Right lobe of liver (tissue), 6 donors: ENCODE results near the gene STON2. TPM values are rescaled to one million over a fixed set of nuclear protein-coding genes. Genes with fewer than 3 reads are reported as not detected.

Source experiments
- ATAC-seq, 4 donors: fragments of 200-7000 bp; cut with Tn5 transposase; one replicate each; pipeline ENCODE4 v1.9.1; 2020; ENCODE audit warnings: mild to moderate bottlenecking in 4 of 4, moderate library complexity in 4 of 4
- DNase-seq, 3 donors: peaks; one replicate each; pipeline ENCODE4 v3.0.0-alpha.2; 2020
- H3K27ac ChIP-seq, 3 donors: fragments of 200-600 bp; one replicate each; pipeline ENCODE4 v1.8.0; 2022
- H3K27me3 ChIP-seq, 2 donors: fragments of 200-600 bp; one replicate each; pipeline ENCODE4 v1.8.0; 2022
- H3K36me3 ChIP-seq, 4 donors: fragments of 200-600 bp; sonication (generic) in 1 of 4; one replicate each; pipeline versions ENCODE4 v1.5.1 to v1.8.0; 2017 to 2022; ENCODE audit warnings: control low read depth in 1 of 4
- H3K4me1 ChIP-seq, 4 donors: fragments of 200-600 bp; sonication (generic) in 1 of 4; one replicate each; pipeline versions ENCODE4 v1.5.1 to v1.8.0; 2017 to 2022; ENCODE audit warnings: control low read depth in 1 of 4
- H3K4me3 ChIP-seq, 3 donors: fragments of 200-600 bp; one replicate each; pipeline ENCODE4 v1.8.0; 2022
- H3K9me3 ChIP-seq, 4 donors: fragments of 200-600 bp; sonication (generic) in 1 of 4; one replicate each; pipeline versions ENCODE4 v1.5.1 to v1.8.0; 2017 to 2022; ENCODE audit warnings: control low read depth in 1 of 4
- POLR2A ChIP-seq: fragments of 450-650 bp; IDR thresholded peaks from one replicate; pipeline ENCODE4 v1.6.1; 2017; ENCODE audit warnings: antibody characterized with exemption, mild to moderate bottlenecking
- WGBS: methylation state at CpG from one replicate; pipeline ENCODE4 v1.1.6; 2018; ENCODE audit warnings: low coverage, low lambda C conversion rate; ENCODE audit not compliant: insufficient coverage; ENCODE audit errors: missing lambda C conversion rate; 5-methylcytosine and 5-hydroxymethylcytosine counted together
- intact Hi-C, 2 donors: fragments of 100-400 bp; cut with DNase I; formaldehyde crosslinking; loops; one replicate each; pipeline versions ENCODE4 v1.11.2 to v1.14.1; 2022
- total RNA-seq, 6 experiments: library from RNA; depleted of rRNA in 2 of 6; stranded (reverse); fragments of >200 nt in 2 of 6; fragmentation: NEBNext Ultra II Directional in 3 of 6; extraction: Animal tissue kit (Norgen Biotek cat#: 25700) in 3 of 6; gene quantifications; one replicate each; pipeline versions ENCODE4 v1.1.0 to v1.2.4, GENCODE V29; 2016 to 2023
- TF ChIP-seq, protein P1 (sequence below), 4 donors: fragments of 200-600 bp in 3 of 4; fragments of 450-650 bp in 1 of 4; IDR thresholded peaks; one replicate each; pipeline versions ENCODE4 v1.5.1 to v1.8.0; 2016 to 2022; ENCODE audit warnings: antibody characterized with exemption in 4 of 4, mild to moderate bottlenecking in 2 of 4
- donor health status: DM: no; HTN: yes; CAD: no.
- donor health status: DM: no; HTN: no; CAD: no.
- donor health status: DM: no; HTN: no; CAD: no.
- donor health status: DM: no; HTN: yes; CAD: no.
- donor health status: DM: no; HTN: yes; CAD: no.

STON2 gene
- total RNA-seq, 6 experiments from 2014 or later, result 4.9 to 23.7 (median 10.7) TPM

DNA sequence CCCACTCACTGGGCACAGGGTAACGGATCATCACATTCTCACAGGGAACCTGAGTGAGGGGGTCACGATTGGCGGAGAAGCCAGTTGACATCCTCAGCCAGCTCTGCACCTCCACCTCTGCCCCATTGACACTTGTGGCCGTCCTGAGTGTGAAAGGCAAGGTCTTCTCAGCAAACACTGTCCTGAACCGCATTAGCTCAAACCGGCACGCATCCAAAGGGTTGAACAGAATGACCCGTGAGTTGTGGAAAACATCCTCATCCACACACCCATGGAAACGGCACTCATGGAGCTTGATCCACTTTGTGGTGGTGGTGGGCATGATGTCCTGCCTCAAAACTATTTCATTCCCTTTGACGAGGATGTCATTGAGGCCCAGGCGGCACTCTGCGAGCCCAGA is 123.0 kb downstream of the STON2 start:
- no peaks in the 10 kb centered on the region for H3K36me3 ChIP-seq
- no peak for DNase-seq
- H3K27me3 ChIP-seq, result no peaks in the 10 kb centered on the region
- H3K27ac ChIP-seq, result no peak overlapping the region
- 85% methylated on average over 5 of the region's 12 CpGs for WGBS
- H3K4me1 ChIP-seq, result peaks cover 0 to 2% (median 0%) of the 10 kb centered on the region in 4 donors
- H3K4me3 ChIP-seq, result no peak overlapping the region
- TF ChIP-seq, protein P1, sequence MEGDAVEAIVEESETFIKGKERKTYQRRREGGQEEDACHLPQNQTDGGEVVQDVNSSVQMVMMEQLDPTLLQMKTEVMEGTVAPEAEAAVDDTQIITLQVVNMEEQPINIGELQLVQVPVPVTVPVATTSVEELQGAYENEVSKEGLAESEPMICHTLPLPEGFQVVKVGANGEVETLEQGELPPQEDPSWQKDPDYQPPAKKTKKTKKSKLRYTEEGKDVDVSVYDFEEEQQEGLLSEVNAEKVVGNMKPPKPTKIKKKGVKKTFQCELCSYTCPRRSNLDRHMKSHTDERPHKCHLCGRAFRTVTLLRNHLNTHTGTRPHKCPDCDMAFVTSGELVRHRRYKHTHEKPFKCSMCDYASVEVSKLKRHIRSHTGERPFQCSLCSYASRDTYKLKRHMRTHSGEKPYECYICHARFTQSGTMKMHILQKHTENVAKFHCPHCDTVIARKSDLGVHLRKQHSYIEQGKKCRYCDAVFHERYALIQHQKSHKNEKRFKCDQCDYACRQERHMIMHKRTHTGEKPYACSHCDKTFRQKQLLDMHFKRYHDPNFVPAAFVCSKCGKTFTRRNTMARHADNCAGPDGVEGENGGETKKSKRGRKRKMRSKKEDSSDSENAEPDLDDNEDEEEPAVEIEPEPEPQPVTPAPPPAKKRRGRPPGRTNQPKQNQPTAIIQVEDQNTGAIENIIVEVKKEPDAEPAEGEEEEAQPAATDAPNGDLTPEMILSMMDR (IDR thresholded peaks at IDR 0.05), result no peak
- TF ChIP-seq POLR2A, result no peak
- intact Hi-C loops, result no loop called here
- H3K9me3 ChIP-seq, result no peaks in the 10 kb centered on the region
- no peak for ATAC-seq

DNA sequence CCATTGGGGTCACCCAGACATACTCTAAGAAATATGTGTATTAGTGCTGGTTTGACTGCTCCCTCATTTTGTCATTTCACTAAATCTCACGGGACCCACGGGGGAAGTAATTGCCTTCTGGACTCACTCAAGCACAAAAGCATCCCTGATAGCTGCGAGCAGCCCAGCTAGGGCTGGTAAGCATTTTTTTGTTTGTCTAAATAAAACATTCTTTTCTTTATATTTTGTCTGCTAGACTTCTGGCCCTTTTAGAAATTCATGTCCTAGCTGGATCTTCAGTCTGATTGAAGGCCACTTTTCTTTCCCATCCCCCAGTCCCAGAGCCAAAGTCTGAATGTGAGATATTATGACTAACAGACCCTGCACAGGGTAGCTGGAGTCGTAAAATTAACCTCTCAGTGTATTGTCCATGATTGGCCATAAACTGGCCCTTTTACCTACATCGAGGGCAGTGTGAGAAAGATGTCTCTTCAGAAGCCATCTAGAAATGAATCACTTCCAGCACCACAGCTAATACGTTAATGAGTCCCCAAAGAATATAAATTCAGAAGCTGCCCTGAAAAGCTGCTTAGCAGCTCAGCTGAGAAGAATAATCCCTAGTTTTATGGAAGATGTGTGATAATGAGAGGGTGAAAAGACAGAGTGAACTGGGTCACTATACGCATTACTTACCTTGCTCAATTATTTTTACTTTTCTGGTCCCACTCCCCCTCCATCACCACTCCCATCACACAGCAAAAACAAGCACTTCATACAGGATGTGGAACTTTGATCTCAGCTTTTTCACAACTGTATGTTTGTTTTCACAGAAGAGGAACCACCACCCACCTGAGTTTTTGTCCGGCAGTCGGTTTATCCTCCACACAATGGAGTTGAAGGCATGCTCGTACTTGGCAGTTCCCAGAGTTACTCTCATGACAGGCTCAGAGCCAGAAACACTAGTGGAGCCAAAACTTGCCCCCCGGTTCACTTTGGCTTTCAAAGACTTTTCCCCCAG is 123.8 kb downstream of the STON2 start:
- Histone ChIP-seq H3K27me3 (no peaks in the 10 kb centered on the region), H3K9me3 (no peaks in the 10 kb centered on the region), H3K4me3 (no peak overlapping the region), H3K36me3 (no peaks in the 10 kb centered on the region), H3K27ac (no peak overlapping the region), H3K4me1 (peaks cover 0 to 3% (median 0%) of the 10 kb centered on the region in 4 donors)
- TF ChIP-seq, protein P1 (IDR thresholded peaks at IDR 0.05), result no peak
- TF ChIP-seq POLR2A, result no peak
- intact Hi-C loops, result no loop called here
- 75% methylated on average over 10 of the region's 11 CpGs for WGBS
- ATAC-seq, result no peak
- no peak for DNase-seq

DNA sequence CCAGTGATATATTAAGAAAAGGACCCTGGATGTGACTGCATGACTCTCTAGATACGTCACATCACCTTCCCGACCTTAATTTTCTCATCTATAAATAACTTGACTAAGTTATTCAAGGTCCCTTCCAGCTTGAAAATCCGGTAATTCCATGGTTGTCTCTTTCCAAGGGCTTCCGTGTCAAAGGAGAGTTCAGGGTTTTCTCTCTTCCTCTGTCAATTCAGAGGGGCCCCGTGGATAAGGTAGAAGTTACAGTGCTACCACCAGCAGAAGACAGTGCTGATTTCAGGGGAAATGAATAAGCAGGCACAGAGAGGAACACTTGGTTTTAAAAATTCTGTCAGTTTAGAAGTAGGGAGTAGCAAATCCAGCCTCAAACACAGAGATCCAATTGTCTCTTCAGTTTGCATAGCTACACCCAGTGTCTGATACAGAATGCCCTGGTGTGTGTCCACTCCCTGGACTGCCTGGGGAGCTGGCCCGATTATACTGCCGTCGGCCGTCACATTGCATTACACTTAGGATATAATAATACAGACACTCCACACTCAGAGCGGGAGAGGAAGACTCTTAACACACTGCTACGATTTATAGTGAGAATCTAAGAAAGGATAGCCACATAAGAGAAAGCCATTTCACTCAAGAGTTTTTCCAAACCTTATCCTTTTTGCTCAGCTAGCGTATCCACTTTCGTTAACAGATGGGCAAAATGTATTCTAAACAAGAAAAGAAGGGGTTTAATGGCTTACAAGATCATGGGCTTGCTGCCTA is 124.6 kb downstream of the STON2 start:
- ATAC-seq, result peak; percentile 29 to 58 (median 44)
- no peaks in the 10 kb centered on the region for H3K27me3 ChIP-seq
- H3K9me3 ChIP-seq, result no peaks in the 10 kb centered on the region
- no peak for TF ChIP-seq POLR2A
- TF ChIP-seq, protein P1 (IDR thresholded peaks at IDR 0.05), result no peak
- no peak for DNase-seq
- peaks cover 0 to 3% (median 0%) of the 10 kb centered on the region in 4 donors for H3K4me1 ChIP-seq
- no peak overlapping the region for H3K27ac ChIP-seq
- H3K36me3 ChIP-seq, result no peaks in the 10 kb centered on the region
- no peak overlapping the region for H3K4me3 ChIP-seq
- WGBS, result 76% methylated on average over 11 of the region's 13 CpGs
- intact Hi-C loops, result no loop called here

DNA sequence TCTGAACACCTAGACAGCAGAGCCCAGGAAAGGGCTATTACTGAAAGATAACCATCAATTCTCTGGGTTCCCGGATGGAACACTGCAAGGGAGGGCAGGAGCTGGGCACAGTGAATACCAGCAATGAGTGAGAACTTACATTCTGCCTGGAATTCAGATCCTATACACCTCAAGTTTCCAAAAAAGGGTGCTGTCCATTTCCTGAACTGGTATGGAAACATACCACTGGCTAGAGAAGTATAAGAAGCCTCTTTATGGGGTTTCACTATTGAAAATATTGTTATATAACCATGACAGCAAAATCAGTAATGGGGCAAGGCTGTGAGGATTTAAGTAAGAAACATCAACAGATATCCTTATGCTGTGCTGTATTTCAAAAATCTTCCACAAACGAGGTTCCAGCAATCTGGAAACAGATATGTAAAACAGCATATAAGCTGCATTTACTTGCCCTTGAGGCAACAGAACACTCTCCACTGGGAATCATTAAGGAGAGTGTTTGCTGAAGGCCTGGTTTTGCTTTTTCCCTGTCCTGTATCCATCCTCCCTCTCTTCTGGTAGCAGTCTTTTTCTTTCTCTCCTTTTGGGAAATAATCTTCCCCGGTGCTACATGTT is 126.1 kb downstream of the STON2 start:
- no peak overlapping the region for H3K27ac ChIP-seq
- no peaks in the 10 kb centered on the region for H3K36me3 ChIP-seq
- no peak for DNase-seq
- WGBS, result 82% methylated on average over 2 of the region's 3 CpGs
- intact Hi-C loops, result loop anchor here in 1 of 2 donors (5.0 kb wide), 1 partner anchor 178 kb away; no protein-coding TSS in a partner anchor
- H3K4me3 ChIP-seq, result no peak overlapping the region
- TF ChIP-seq, protein P1 (IDR thresholded peaks at IDR 0.05), result no peak
- TF ChIP-seq POLR2A, result no peak
- ATAC-seq, result no peak
- H3K27me3 ChIP-seq, result no peaks in the 10 kb centered on the region
- H3K9me3 ChIP-seq, result no peaks in the 10 kb centered on the region
- peaks cover 0 to 6% (median 1%) of the 10 kb centered on the region in 4 donors for H3K4me1 ChIP-seq
